K562 (cell line): ENCODE results near the gene PYDC1. TPM values are rescaled to one million over a fixed set of nuclear protein-coding genes. Genes with fewer than 3 reads are reported as not detected.

Source experiments
- ADNP ChIP-seq: fragments of 200-800 bp; sonication (Bioruptor generic); IDR thresholded peaks from 2 replicates; pipeline ENCODE4 v1.6.1; 2016; ENCODE audit warnings: missing genetic modification characterization, missing compliant biosample characterization
- ARID2 ChIP-seq: fragments of 450-650 bp; IDR thresholded peaks from 2 replicates; pipeline ENCODE4 v1.6.1; 2017; ENCODE audit warnings: antibody characterized with exemption, mild to moderate bottlenecking
- CHCHD3 ChIP-seq: fragments of 250-450 bp; sonication (Bioruptor Pico); IDR thresholded peaks from 2 replicates; pipeline ENCODE4 v2.1.2; 2022; ENCODE audit warnings: mild to moderate bottlenecking
- CREB1 ChIP-seq, 2 experiments: sonication (generic) in 1 of 2; formaldehyde crosslinking in 1 of 2; IDR thresholded peaks; 2 replicates each; pipeline versions ENCODE4 v1.6.1 to v1.8.0; 2012 to 2022; ENCODE audit warnings: inconsistent platforms in 1 of 2, mild to moderate bottlenecking in 1 of 2, missing genetic modification reagents in 1 of 2, moderate library complexity in 1 of 2
- FOXK1 ChIP-seq: sonication (generic); formaldehyde crosslinking; IDR thresholded peaks from 2 replicates; pipeline ENCODE4 v1.8.0; 2022; ENCODE audit warnings: missing genetic modification reagents, mild to moderate bottlenecking, borderline replicate concordance
- GABPA ChIP-seq: fragments of 200-800 bp; sonication (Bioruptor generic); conservative IDR thresholded peaks from 2 replicates; pipeline ENCODE4 v1.6.1; 2016; ENCODE audit warnings: low read depth, missing genetic modification characterization, missing compliant biosample characterization
- KLF16 ChIP-seq: IDR thresholded peaks from 2 replicates; pipeline ENCODE4 v1.6.1; 2016; ENCODE audit warnings: antibody characterized with exemption
- LARP7 ChIP-seq: fragments of 450-650 bp; IDR thresholded peaks from 2 replicates; pipeline ENCODE4 v1.6.1; 2016
- SAFB ChIP-seq: fragments of 200-400 bp; formaldehyde crosslinking; IDR thresholded peaks from 2 replicates; pipeline ENCODE4 v1.6.1; 2017; ENCODE audit warnings: low read depth, low read length, borderline replicate concordance
- SAFB2 ChIP-seq: fragments of 200-400 bp; formaldehyde crosslinking; IDR thresholded peaks from 2 replicates; pipeline ENCODE4 v1.6.1; 2018; ENCODE audit warnings: borderline replicate concordance, low read length, low read depth, moderate library complexity; ENCODE audit not compliant: severe bottlenecking
- SIN3A ChIP-seq, 2 experiments: fragments of 150-350 bp in 1 of 2; IDR thresholded peaks; 2 replicates each; pipeline ENCODE4 v1.6.1; 2011 to 2016; ENCODE audit warnings: borderline replicate concordance in 2 of 2, low read depth in 2 of 2, low read length in 2 of 2, mild to moderate bottlenecking in 2 of 2, moderate library complexity in 2 of 2; ENCODE audit not compliant: control insufficient read depth in 1 of 2
- SMAD4 ChIP-seq: fragments of 250-450 bp; sonication (Bioruptor Pico); conservative IDR thresholded peaks from 2 replicates; pipeline ENCODE4 v1.8.0; 2021; ENCODE audit warnings: inconsistent platforms, mild to moderate bottlenecking, moderate library complexity
- SRSF1 ChIP-seq: fragments of 200-400 bp; formaldehyde crosslinking; IDR thresholded peaks from 2 replicates; pipeline ENCODE4 v1.6.1; 2017; ENCODE audit warnings: mild to moderate bottlenecking, low read depth, low read length, moderate library complexity
- TARDBP ChIP-seq: fragments of 450-650 bp; IDR thresholded peaks from 2 replicates; pipeline ENCODE4 v1.6.1; 2016
- TCF7 ChIP-seq: sonication (generic); IDR thresholded peaks from 2 replicates; pipeline ENCODE4 v1.6.1; 2016; ENCODE audit warnings: antibody characterized with exemption, borderline replicate concordance
- ZKSCAN3 ChIP-seq: fragments of 250-450 bp; sonication (Bioruptor Pico); IDR thresholded peaks from 2 replicates; pipeline ENCODE4 v1.4.0; 2020
- ZNF121 ChIP-seq: sonication (generic); formaldehyde crosslinking; conservative IDR thresholded peaks from 2 replicates; pipeline ENCODE4 v1.8.0; 2022; ENCODE audit warnings: missing genetic modification reagents
- ZNF134 ChIP-seq: fragments of 250-450 bp; sonication (Bioruptor Pico); conservative IDR thresholded peaks from 2 replicates; pipeline ENCODE4 v1.4.0; 2020
- ZNF175 ChIP-seq: fragments of 200-800 bp; sonication (Bioruptor generic); IDR thresholded peaks from 2 replicates; pipeline ENCODE4 v1.6.1; 2016; ENCODE audit warnings: low read depth, mild to moderate bottlenecking, missing genetic modification characterization, missing compliant biosample characterization
- ZNF408 ChIP-seq: fragments of 250-450 bp; sonication (Bioruptor Pico); IDR thresholded peaks from 2 replicates; pipeline ENCODE4 v1.4.0; 2020; ENCODE audit warnings: low read depth, mild to moderate bottlenecking, moderate library complexity
- ZNF589 ChIP-seq: fragments of 200-800 bp; sonication (Bioruptor generic); IDR thresholded peaks from 2 replicates; pipeline ENCODE4 v1.6.1; 2016; ENCODE audit warnings: low read depth, missing genetic modification characterization, missing compliant biosample characterization
- ZNF778 ChIP-seq: fragments of 450-650 bp; formaldehyde crosslinking; IDR thresholded peaks from 2 replicates; pipeline ENCODE4 v1.4.0; 2020; ENCODE audit warnings: mild to moderate bottlenecking, moderate library complexity
- polyA plus RNA-seq, 8 experiments: library from polyadenylated mRNA; depleted of rRNA in 4 of 8; stranded (reverse) in 5 of 8; unstranded in 3 of 8; fragments of >200 nt; fragmentation: Nextera tagmentation in 2 of 8; fragmentation: Illumina TruSeq in 1 of 8; extraction: Ambion mirVana in 2 of 8; extraction: Trizol in 1 of 8; gene quantifications; 2 replicates each; pipeline versions ENCODE4 v1.2.1 to v1.2.3, GENCODE V29; 2011 to 2014; ENCODE audit warnings: inconsistent platforms in 1 of 8, missing spikeins in 1 of 8
- total RNA-seq, 7 experiments: library from RNA; depleted of rRNA in 6 of 7; stranded (reverse); fragments of >200 nt in 6 of 7; fragmentation: Illumina TruSeq in 2 of 7; extraction: Trizol in 2 of 7; gene quantifications; 2 replicates each; pipeline versions ENCODE4 v1.2.1 to v1.2.3, GENCODE V29; 2011 to 2021; ENCODE audit warnings: low replicate concordance in 1 of 7
- TF ChIP-seq, protein P1 (sequence below): sonication (generic); formaldehyde crosslinking; IDR thresholded peaks from 2 replicates; pipeline ENCODE4 v1.8.1; 2023; ENCODE audit warnings: missing genetic modification reagents, mild to moderate bottlenecking, borderline replicate concordance
- TF ChIP-seq, protein P2 (sequence below): fragments of 250-450 bp; sonication (Bioruptor Pico); IDR thresholded peaks from 2 replicates; pipeline ENCODE4 v1.8.0; 2021; ENCODE audit warnings: borderline replicate concordance, mild to moderate bottlenecking, moderate library complexity; ENCODE audit not compliant: poor library complexity, severe bottlenecking

The PYDC1 gene
- total and polyA plus RNA-seq, 9 of the 15 experiments (the other 6 are each of a cell fraction or from before 2014, with no cell fraction given): not detected

- peak; percentile 20; the same call in 1 of the 2 replicates for TF ChIP-seq CREB1 (IDR thresholded peaks at IDR 0.05)
- TF ChIP-seq CREB1 (CRISPR knock-in tag; IDR thresholded peaks at IDR 0.05): no peak
- TF ChIP-seq FOXK1 (CRISPR knock-in tag): no peak
- TF ChIP-seq TCF7: no peak
- TF ChIP-seq KLF16: no peak
- TF ChIP-seq ZNF134 (CRISPR knock-in tag): no peak
- no peak; the same call in 1 of the 2 replicates for TF ChIP-seq LARP7
- TF ChIP-seq ADNP (tag): no peak
- TF ChIP-seq SAFB: no peak
- TF ChIP-seq ZNF408: no peak
- peak; percentile 68; the same call in 1 of the 2 replicates for TF ChIP-seq ZNF589
- TF ChIP-seq, protein P1, sequence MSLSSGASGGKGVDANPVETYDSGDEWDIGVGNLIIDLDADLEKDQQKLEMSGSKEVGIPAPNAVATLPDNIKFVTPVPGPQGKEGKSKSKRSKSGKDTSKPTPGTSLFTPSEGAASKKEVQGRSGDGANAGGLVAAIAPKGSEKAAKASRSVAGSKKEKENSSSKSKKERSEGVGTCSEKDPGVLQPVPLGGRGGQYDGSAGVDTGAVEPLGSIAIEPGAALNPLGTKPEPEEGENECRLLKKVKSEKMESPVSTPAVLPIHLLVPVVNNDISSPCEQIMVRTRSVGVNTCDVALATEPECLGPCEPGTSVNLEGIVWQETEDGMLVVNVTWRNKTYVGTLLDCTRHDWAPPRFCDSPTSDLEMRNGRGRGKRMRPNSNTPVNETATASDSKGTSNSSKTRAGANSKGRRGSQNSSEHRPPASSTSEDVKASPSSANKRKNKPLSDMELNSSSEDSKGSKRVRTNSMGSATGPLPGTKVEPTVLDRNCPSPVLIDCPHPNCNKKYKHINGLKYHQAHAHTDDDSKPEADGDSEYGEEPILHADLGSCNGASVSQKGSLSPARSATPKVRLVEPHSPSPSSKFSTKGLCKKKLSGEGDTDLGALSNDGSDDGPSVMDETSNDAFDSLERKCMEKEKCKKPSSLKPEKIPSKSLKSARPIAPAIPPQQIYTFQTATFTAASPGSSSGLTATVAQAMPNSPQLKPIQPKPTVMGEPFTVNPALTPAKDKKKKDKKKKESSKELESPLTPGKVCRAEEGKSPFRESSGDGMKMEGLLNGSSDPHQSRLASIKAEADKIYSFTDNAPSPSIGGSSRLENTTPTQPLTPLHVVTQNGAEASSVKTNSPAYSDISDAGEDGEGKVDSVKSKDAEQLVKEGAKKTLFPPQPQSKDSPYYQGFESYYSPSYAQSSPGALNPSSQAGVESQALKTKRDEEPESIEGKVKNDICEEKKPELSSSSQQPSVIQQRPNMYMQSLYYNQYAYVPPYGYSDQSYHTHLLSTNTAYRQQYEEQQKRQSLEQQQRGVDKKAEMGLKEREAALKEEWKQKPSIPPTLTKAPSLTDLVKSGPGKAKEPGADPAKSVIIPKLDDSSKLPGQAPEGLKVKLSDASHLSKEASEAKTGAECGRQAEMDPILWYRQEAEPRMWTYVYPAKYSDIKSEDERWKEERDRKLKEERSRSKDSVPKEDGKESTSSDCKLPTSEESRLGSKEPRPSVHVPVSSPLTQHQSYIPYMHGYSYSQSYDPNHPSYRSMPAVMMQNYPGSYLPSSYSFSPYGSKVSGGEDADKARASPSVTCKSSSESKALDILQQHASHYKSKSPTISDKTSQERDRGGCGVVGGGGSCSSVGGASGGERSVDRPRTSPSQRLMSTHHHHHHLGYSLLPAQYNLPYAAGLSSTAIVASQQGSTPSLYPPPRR (CRISPR knock-in tag): no peak
- 0 out of 2 replicates have a peak, but pooled peaks have one; percentile 27 for TF ChIP-seq GABPA (tag)
- no peak for TF ChIP-seq SAFB2
- no peak for TF ChIP-seq CHCHD3 (CRISPR knock-in tag)
- no peak for TF ChIP-seq TARDBP
- TF ChIP-seq ZNF778 (CRISPR knock-in tag): no peak
- peak; percentile 67 for TF ChIP-seq SMAD4 (CRISPR knock-in tag)
- TF ChIP-seq ZNF175: peak; percentile 71; the same call in 1 of the 2 replicates
- TF ChIP-seq ARID2: no peak
- TF ChIP-seq SRSF1: no peak
- TF ChIP-seq SIN3A (IDR thresholded peaks at IDR 0.05; ENCODE audit: borderline replicate concordance in 2 of 2, control insufficient read depth in 1 of 2, low read depth in 2 of 2, low read length in 2 of 2): no peak
- TF ChIP-seq ZNF121 (CRISPR knock-in tag): no peak
- no peak for TF ChIP-seq ZKSCAN3 (CRISPR knock-in tag)
- TF ChIP-seq, protein P2, sequence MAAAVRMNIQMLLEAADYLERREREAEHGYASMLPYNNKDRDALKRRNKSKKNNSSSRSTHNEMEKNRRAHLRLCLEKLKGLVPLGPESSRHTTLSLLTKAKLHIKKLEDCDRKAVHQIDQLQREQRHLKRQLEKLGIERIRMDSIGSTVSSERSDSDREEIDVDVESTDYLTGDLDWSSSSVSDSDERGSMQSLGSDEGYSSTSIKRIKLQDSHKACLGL (CRISPR knock-in tag): no peak
Observed at GRCh38 chr16:31253642-31254045, 36.7 kb upstream of the PYDC1 start (continued).
